Nucleus accumbens (tissue), 56 donors: ENCODE results near the gene STXBP4.

Source experiments
- DNase-seq, 56 donors: peaks; one replicate each; lab custom pipeline; 2025; lab: John Stamatoyannopoulos, UW

STXBP4 gene

GRCh38 chr17:55110521-55110920 lies 142.0 kb downstream of the STXBP4 start:
- no peak for DNase-seq

- no peak for DNase-seq
These were observed 145.7 kb downstream of the STXBP4 start for GRCh38 chr17:55114283-55114682.

DNA sequence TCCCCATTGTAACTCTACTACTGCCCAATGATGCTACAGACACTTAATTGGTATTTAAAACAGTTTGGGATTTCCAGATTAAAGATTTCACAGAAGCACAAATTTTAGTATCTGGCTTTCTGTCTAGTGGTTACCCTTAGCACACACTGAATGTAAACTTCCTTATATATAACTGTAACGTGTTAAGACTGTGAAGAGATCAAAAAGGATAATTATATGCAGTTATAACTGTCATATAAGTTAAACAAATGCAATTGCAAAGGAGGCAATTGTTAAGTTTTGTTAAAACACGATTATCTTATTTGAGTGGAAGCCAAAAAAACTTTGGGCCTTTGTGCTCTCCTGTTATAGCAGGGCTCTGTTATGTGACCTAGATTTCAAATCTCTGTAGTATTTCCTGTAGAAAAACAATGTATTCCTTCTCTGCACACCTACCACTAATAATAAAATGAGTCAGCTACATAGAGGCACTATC lies 147.9 kb downstream of the STXBP4 start:
- no peak for DNase-seq

DNA sequence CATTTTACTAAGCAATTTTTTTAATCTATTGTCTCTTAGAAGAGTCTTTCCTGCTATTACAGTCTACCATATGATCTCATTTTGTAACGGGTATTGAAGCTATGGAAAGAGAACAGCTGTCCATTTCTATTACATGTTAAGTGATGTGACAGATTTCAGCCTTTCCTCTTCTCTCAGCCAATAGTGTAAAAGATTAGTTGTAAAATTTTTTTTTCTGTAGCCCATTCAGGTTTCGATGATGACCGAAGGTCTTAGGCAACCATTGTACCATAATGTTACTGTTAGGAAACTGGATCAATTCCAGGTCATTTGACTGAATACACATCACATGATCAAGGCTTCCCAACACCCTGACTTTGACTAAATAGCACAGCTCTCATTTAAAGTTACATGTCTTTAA lies 148.6 kb downstream of the STXBP4 start:
- DNase-seq, result no peak

GRCh38 chr17:55120651-55121050 lies 152.1 kb downstream of the STXBP4 start:
- no peak for DNase-seq

DNA sequence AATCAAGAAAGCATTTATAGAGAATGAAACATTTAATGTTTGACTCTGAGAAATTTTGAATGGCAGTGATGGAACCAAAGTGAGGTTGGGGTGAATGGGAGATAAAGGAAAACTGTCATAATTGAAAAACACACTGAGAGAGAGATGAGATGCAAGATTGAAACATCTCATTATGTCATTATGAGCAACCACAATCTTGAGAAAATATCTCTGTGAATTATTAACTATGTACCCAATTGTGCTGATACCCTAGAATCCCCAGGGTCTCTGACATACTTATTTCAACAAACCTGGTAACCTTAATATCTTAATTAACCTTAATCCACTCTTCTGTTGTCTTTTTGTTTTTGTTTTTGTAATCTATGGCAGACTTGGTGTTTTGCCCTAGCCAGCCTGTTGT lies 152.7 kb downstream of the STXBP4 start:
- no peak for DNase-seq

DNA sequence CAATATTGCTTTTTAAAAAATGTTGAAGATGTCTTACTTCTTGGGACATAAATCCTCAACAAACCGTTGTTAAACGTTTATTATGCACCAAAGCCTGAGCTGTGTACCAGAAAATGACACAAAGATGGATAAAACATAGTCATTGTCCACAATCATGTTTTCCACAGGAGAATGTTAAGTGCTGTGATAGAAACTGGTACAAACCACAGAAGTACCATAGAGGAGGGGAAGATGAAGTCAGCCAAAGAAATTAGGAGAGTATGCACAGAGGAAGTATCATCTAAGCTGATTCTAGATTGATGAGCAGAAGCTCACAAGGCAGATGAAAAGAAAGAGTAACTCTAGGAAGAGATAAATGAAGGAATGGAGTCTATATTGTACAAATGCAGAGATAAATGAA lies 153.5 kb downstream of the STXBP4 start:
- DNase-seq, result no peak

DNA sequence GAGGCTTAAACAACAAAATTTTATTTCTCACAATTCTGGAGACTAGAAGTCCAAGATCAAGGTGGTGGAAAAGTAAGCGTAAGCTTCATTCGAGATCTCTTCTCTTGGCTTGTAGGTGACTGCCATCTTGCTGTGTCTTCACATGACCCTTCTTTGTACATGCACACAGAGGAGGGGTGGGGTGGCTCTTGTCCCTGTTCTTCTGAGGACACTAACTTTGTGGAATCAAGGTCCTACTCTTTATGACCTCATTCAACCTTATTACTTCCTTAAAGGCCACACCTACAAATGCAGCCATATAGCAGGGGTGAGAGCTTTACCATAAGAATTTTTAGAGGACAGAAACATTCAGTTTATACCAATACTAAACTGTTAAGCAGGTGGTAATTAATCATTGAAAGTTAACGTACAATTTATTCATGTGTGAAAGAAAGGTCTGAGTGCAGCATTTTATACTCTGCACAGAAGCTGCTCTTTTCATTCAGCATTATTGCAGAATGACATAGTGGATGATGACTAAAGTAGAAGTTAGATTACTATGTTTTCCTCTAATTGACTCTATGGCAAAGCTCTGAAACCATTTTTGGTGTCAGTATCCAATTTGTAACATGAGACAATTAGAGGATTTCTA lies 156.3 kb downstream of the STXBP4 start:
- no peak for DNase-seq

GRCh38 chr17:55133583-55133982 lies 165.0 kb downstream of the STXBP4 start:
- DNase-seq, result no peak

GRCh38 chr17:55134486-55135157 lies 166.1 kb downstream of the STXBP4 start:
- no peak for DNase-seq

DNA sequence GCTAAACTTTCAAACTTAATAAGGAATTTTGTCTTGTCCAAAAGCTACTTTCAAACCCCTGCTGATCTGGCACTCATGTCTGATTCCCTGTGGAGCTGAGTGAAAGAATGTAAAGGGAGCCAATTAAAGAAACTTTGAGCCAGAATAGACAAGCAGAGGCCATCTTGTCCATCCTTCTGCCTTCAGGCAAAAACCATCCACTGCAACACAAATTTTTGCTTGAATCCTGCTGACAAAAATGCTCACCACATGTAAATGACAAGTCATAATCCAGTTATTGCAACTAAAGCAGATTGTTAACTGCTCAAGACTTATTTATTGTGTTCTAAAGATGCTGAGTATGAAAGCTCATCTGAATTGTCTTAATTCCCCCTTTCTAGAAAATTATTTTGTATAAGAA lies 172.2 kb downstream of the STXBP4 start:
- DNase-seq, result no peak

- DNase-seq, result no peak
These were observed 176.0 kb downstream of the STXBP4 start for GRCh38 chr17:55144518-55144917.

- no peak for DNase-seq
These were observed 180.9 kb downstream of the STXBP4 start for GRCh38 chr17:55149485-55149884.

DNA sequence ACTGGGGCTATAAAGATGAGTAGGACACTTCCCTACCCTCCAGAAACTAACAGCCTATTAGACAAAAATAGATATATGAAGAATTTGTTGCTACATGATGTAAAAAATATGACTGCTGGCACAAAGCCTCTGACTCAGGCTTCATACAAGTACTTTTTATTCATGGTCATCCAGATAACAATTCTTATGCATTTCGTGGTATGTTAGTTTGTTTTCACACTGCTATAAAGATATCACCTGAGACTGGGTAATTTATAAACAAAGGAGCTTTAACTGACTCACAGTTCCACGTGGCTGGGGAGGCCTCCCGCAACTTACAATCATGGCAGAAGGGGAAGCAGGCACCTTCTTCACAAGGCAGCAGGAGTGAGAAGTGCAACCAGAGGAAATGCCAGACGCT lies 183.7 kb downstream of the STXBP4 start:
- DNase-seq, result no peak

GRCh38 chr17:55154101-55154500 lies 185.5 kb downstream of the STXBP4 start:
- DNase-seq, result no peak

GRCh38 chr17:55155856-55156560 lies 187.4 kb downstream of the STXBP4 start:
- DNase-seq, result no peak

- no peak for DNase-seq
These were observed 188.6 kb downstream of the STXBP4 start for GRCh38 chr17:55157165-55157564.

DNA sequence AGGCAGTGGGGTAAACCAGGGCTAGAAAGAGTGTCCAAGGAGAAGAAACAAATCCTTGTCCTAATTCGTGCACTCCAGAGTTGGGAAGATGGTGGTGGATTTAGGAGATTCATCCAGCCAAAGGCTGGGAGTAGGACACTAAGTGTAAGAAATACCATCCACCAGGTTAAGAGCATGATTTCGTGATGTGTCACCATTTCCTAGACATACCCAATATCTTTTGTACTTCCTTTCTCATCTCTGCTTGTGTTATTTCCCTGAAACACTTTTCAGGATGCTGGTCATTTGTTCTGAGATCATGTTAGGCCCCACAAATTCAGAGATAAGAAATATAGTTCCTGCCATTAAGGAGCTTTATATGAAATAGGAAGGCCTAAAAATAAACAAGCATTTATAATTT lies 189.9 kb downstream of the STXBP4 start:
- DNase-seq, result no peak

DNA sequence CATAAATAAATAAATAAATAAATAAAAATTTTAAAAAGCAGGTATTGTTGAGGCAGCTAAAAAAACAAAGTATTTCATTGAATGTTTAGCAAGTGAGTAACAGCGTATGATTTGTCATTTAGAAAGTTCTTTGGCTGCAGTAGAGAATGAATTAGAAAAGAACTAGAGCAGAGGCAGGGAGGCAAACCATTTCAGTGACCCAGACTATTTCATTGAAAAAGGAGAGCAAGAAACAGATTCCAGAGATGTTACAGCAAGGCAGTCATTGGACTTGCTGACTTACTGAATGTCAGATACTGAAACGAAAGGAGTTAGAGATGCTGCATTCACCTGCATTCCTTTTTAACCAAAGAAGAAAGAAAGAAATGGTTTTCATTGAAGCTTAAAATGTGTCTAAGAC lies 190.7 kb downstream of the STXBP4 start:
- DNase-seq, result no peak

- no peak for DNase-seq
These were observed 191.9 kb downstream of the STXBP4 start for GRCh38 chr17:55160501-55160900.

DNA sequence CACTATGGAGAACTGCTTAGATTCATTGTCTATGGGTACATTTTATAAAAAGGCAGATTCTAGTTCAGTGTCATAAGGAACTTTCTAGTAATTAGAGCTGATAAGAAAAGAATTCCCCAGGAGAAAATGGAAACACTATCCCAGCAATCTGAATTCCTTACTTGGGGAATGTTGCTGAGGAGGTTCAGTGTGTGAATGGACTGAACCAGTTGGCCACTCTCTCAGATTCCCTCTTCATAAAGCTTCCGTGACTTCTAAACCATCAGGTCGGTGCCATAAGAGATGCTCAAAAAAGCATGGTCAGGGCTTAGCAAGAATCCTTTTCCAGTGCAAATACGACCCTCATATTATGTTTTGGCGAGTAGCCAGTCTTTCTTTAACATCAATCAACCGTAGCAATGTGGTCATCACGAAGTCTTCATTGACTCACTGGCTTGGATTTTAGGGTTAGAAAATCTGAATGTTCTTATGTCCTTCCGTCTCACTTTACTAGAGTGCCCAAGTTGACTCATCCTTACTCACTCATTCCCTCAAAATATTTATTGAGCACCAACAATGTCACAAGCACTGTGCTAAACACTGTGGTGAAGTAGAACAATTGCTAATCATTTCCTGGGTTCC lies 193.5 kb downstream of the STXBP4 start:
- DNase-seq, result no peak
